ENCODE results near the gene TRAF3IP1.

Gene TRAF3IP1

DNA sequence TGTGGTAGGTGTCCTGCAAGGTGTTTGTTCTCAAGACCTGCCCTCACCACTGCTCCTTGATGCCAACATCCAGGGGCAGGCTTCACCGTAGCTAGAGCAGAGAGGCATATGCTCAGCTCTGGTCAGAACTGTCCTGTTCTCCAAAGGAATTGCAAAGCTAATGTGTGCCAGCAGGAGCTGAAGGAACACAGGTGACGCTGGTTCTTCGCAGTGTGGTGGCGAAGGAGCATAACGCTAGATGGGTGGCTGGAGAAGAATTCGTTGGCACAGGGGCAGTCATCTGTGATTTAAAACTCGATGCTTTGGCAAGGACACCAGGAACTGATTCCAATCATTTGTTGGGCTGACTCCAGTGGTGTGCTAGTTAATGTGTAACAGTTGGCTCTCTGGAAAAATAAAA lies 20.5 kb upstream of the TRAF3IP1 start:
- CTCF ChIA-PET, result interaction anchor here (1.9 kb wide), 1 partner anchor 36 kb away, joined by 7 read pairs; no protein-coding TSS in a partner anchor
- TF ChIP-seq, protein P1, sequence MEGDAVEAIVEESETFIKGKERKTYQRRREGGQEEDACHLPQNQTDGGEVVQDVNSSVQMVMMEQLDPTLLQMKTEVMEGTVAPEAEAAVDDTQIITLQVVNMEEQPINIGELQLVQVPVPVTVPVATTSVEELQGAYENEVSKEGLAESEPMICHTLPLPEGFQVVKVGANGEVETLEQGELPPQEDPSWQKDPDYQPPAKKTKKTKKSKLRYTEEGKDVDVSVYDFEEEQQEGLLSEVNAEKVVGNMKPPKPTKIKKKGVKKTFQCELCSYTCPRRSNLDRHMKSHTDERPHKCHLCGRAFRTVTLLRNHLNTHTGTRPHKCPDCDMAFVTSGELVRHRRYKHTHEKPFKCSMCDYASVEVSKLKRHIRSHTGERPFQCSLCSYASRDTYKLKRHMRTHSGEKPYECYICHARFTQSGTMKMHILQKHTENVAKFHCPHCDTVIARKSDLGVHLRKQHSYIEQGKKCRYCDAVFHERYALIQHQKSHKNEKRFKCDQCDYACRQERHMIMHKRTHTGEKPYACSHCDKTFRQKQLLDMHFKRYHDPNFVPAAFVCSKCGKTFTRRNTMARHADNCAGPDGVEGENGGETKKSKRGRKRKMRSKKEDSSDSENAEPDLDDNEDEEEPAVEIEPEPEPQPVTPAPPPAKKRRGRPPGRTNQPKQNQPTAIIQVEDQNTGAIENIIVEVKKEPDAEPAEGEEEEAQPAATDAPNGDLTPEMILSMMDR (conservative IDR thresholded peaks at IDR 0.05; ENCODE audit: low read depth), result no peak
- H3K27ac ChIP-seq, result no peak overlapping the region
- no peak for DNase-seq (ENCODE audit: low spot score)
- POLR2A ChIA-PET (ENCODE audit: low non-redundant PET), result no interaction called here

DNA sequence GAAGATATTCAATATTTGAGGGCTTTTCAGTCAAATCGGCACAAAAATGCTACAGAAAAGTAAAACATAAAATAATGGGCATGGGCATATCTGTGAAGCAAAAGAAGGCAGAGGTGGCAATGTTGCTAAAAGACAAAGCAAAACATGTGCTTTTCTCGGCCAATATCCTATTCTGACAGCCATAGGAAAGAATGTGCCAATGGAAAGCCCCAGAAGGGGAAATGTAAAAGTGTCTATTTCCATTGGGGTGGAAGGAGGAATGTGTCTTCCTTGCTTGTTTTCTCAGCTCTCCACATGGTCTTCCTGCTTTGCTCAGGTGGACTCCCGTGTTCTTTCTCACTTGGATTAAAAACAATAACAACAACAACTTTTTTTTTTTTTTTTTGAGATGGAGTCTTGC lies 18.2 kb upstream of the TRAF3IP1 start:
- DNase-seq (ENCODE audit: low spot score), result no peak
- POLR2A ChIA-PET (ENCODE audit: low non-redundant PET), result no interaction called here
- TF ChIP-seq, protein P1 (conservative IDR thresholded peaks at IDR 0.05; ENCODE audit: low read depth), result no peak
- no peak overlapping the region for H3K27ac ChIP-seq
- CTCF ChIA-PET, result interaction anchor here (0.7 to 1.2 kb wide), 2 partner anchors 15 to 39 kb away, joined by 3 to 4 read pairs; no protein-coding TSS in a partner anchor

DNA sequence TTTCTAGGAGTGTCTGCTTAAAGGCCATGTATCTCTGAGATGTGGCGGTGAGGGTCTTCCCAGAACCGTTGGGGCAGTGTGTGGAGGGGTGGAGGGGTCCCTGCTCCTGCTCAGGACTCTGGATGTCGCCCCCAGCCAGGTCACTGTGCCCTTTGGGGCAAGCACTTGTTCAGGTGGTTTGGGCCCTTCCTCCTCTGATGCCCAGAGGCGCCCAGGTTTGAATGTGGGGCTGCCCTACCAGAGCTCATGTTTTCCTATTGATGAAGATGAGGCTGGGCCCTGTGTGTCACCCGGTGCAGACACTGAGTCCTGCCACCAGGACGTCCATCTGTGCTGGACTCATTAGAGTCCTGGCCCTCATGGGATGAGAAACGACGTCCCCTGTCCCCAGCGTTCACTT lies 17.6 kb upstream of the TRAF3IP1 start:
- no peak overlapping the region for H3K27ac ChIP-seq
- TF ChIP-seq, protein P1 (conservative IDR thresholded peaks at IDR 0.05; ENCODE audit: low read depth), result no peak
- ChIA-PET CTCF (interaction anchor here (0.9 to 1.2 kb wide), 2 partner anchors 8 to 16 kb away, joined by 3 to 4 read pairs; no protein-coding TSS in a partner anchor), POLR2A (ENCODE audit: low non-redundant PET) (no interaction called here)
- DNase-seq (ENCODE audit: low spot score), result no peak

DNA sequence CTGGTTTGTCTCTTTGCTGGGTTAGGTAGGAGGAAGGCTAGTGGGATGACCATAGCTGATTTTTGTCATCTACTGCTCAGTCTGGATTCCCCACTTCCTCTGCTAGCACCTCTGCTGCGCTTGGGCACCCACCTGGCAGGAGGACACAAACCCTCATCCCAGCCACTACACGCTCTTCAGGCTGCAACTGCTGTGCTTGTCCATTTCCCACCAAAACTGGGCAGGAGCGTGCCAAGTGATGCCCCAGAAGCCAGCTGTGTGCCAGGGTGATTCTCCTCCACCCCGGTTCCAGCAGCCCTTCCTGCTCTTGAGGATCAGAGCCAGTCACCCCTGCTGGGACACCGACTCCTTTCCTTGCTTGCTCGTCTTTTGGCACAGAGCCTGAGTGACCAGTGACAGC lies 16.2 kb upstream of the TRAF3IP1 start:
- H3K27ac ChIP-seq, result no peak overlapping the region
- TF ChIP-seq, protein P1 (conservative IDR thresholded peaks at IDR 0.05; ENCODE audit: low read depth), result no peak
- no peak for DNase-seq (ENCODE audit: low spot score)
- ChIA-PET CTCF (no interaction called here), POLR2A (ENCODE audit: low non-redundant PET) (no interaction called here)

DNA sequence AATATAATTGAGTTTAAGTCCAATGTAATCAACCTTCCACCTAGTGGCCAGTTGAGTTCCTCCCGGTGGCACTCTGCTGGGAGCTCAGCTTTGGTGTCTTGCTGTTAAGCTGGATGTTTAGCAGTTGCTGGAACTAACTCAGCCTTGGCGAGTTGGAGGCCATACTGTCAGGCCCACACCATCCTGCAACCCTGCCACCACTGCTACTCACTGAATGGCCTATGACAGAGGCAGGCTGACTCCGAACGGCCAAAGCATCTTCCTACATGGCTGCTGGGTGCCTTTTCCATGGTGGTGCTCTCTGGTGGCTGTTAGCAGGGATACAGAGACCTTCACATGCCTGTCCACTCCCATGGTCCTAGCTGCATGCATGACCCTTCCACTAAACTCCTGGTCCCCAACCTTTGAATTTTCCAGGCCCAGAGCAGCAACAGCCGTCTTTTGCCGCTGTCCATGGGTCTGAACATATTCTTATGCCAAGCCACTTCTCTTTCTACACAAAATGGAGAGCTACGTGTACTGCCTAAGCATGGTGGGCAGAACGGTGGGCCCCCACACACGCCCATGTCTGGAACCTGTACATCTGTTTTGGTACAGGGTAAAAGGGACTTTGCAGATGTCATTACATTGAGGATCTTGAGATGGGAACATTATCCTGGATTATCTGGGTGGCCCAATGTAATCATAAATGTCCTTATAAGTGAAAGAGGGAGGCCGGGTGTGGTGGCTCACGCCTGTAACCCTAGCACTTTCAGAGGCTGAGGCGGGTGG lies 15.0 kb upstream of the TRAF3IP1 start:
- H3K27ac ChIP-seq, result no peak overlapping the region
- POLR2A ChIA-PET (ENCODE audit: low non-redundant PET), result no interaction called here
- TF ChIP-seq, protein P1 (conservative IDR thresholded peaks at IDR 0.05; ENCODE audit: low read depth), result no peak
- CTCF ChIA-PET, result interaction anchor here (0.6 to 1.0 kb wide), 5 partner anchors 8 to 1340 kb away, joined by 3 to 4 read pairs (median 3); partner anchors contain the start of gene PER2
- DNase-seq (ENCODE audit: low spot score), result no peak

DNA sequence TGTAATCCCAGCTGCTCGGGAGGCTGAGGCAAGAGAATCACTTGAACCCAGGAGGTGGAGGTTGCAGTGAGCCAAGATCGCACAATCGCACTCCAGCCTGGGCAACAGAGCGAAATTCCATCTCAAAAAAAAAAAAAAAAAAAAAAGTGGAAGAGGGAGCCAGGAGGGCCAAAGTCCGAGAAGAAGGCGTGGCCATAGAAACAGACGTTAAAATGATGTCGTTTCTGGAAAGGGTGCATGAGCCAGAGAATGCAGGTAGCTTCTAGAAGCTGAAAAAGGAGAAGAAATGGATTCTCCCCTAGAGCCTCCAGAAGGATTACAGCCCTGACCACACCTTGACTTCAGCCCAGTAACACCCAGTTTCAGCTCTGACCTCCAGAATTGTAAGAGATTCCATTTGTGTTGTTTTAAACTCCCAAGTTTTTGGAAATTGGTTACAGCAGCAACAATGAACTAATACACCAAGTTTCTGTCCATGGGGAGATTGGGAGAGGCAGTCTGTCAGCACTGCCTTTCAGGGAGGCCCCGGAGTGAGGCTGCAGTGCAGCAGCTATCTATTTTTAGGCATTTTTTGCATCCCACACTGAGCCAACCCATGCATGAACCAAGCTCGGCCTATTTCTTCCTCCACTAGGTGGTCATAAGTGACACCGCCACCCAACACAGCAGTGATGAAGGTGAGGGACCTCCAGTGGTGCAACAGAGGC lies 14.2 kb upstream of the TRAF3IP1 start:
- TF ChIP-seq, protein P1 (conservative IDR thresholded peaks at IDR 0.05; ENCODE audit: low read depth), result no peak
- no peak for DNase-seq (ENCODE audit: low spot score)
- CTCF ChIA-PET, result interaction anchor here (0.6 to 1.0 kb wide), 4 partner anchors 15 to 614 kb away, joined by 3 to 4 read pairs (median 3); no protein-coding TSS in a partner anchor
- H3K27ac ChIP-seq, result no peak overlapping the region
- POLR2A ChIA-PET (ENCODE audit: low non-redundant PET), result no interaction called here
